Stomach (tissue), 4 donors: ENCODE results near the gene SRPRB.

Source experiments
- CTCF ChIP-seq, 7 experiments: fragments of 450-650 bp in 4 of 7; fragments of 200-600 bp in 3 of 7; sonication (generic) in 3 of 7; IDR thresholded peaks; one replicate each; pipeline ENCODE4 v1.5.1; 2016 to 2019; ENCODE audit warnings: antibody characterized with exemption in 7 of 7, control low read depth in 2 of 7, mild to moderate bottlenecking in 1 of 7
- EP300 ChIP-seq: sonication (generic); formaldehyde crosslinking; IDR thresholded peaks from one replicate; pipeline ENCODE4 v1.6.1; 2017; ENCODE audit warnings: antibody characterized with exemption
- POLR2A ChIP-seq, 4 donors: fragments of 450-650 bp; IDR thresholded peaks; one replicate each; pipeline ENCODE4 v1.6.1; 2016; ENCODE audit warnings: antibody characterized with exemption in 4 of 4, control low read depth in 2 of 4, mild to moderate bottlenecking in 1 of 4, moderate library complexity in 1 of 4

GRCh38 chr3:133825969-133826727, 20.5 kb downstream of the SRPRB start:
- TF ChIP-seq EP300: no peak
- TF ChIP-seq POLR2A (IDR thresholded peaks at IDR 0.05): no peak
- no peak for TF ChIP-seq CTCF (IDR thresholded peaks at IDR 0.05)
